ENCODE results near the gene ADPRHL1.

- TF ChIP-seq CTCF (conservative IDR thresholded peaks at IDR 0.05 in 1 of 2, IDR thresholded peaks at IDR 0.05 in 1 of 2; ENCODE audit: low read depth in 1 of 2, low read length in 2 of 2) (no peak), EZH2 (IDR thresholded peaks at IDR 0.05; ENCODE audit: low read length, missing control alignments) (no peak)
Measured at GRCh38 chr13:113360446-113360845, 92.8 kb downstream of the ADPRHL1 start.

Measured in fibroblast of lung (primary cell).